Activated CD4-positive, alpha-beta T cell treated with anti-CD3 and anti-CD28 coated beads, Interleukin-2, amount 10 ng/mL, durations not matched to agents 7 days and 5 days (primary cell): Measurements from ENCODE around the gene FOXF2. TPM values are rescaled to one million over a fixed set of nuclear protein-coding genes. Genes with fewer than 3 reads are reported as not detected.

ENCODE experiments used
- CTCF ChIA-PET: fragments of 350-600 bp; sonication (Branson Sonifier 250); formaldehyde crosslinking; loops from one replicate; lab custom pipeline; 2021; ENCODE audit warnings: antibody characterized with exemption; lab: Charles Lee
- POLR2A ChIA-PET: fragments of 350-600 bp; sonication (Branson Sonifier 250); formaldehyde crosslinking; loops from one replicate; lab custom pipeline; 2021; ENCODE audit warnings: antibody characterized with exemption; lab: Charles Lee
- DNase-seq: peaks from one replicate; pipeline ENCODE4 v3.0.0-alpha.2; 2020
- H3K27ac Mint-ChIP-seq: one replicate; pipeline ENCODE4 v1.8.0; 2021; ENCODE audit warnings: mild to moderate bottlenecking, moderate library complexity, mixed read lengths
- H3K27me3 Mint-ChIP-seq: one replicate; pipeline ENCODE4 v1.8.0; 2021; ENCODE audit warnings: mixed read lengths
- H3K36me3 Mint-ChIP-seq: one replicate; pipeline ENCODE4 v1.8.0; 2021; ENCODE audit warnings: low read depth, mixed read lengths
- H3K4me1 Mint-ChIP-seq: one replicate; pipeline ENCODE4 v1.8.0; 2021; ENCODE audit warnings: mixed read lengths
- H3K4me3 Mint-ChIP-seq: one replicate; pipeline ENCODE4 v1.8.0; 2021; ENCODE audit warnings: mild to moderate bottlenecking, moderate library complexity, mixed read lengths
- H3K9me3 Mint-ChIP-seq: one replicate; pipeline ENCODE4 v1.8.0; 2021; ENCODE audit warnings: mixed read lengths
- total RNA-seq, 2 experiments: library from RNA; stranded (reverse); gene quantifications; one replicate each; pipeline ENCODE4 v1.2.3, GENCODE V29; 2021

The FOXF2 gene
- total RNA-seq, 2 experiments from 2014 or later, result not detected

DNA sequence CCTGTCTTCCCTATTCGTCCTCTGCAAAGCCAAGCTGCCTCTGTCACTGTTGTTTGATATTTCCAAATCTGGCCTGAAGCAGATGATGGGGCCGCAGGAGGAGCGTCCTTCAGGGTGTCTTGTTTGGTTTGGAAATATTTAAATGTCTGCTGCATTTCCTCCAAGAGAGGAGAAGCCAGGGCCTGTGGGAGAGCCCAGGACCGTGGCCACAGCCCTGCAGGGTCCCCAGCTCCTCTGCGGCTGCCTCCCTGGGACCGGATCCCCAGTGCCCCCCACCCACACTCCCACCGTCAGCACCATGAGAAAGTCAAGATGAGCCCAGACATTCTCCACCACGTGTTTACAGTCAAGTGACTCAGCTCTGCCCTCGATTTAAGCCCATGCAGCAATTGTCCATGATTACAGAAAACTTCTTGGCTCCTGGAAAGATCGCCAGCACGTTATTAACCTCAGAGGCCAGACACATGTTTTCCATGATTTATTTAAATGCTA lies 18.2 kb downstream of the FOXF2 start:
- no peak overlapping the region for H3K27ac Mint-ChIP-seq
- H3K4me1 Mint-ChIP-seq, result no peaks in the 10 kb centered on the region
- no peaks in the 10 kb centered on the region for H3K36me3 Mint-ChIP-seq
- no peak for DNase-seq
- H3K4me3 Mint-ChIP-seq, result no peak overlapping the region
- no peaks in the 10 kb centered on the region for H3K9me3 Mint-ChIP-seq
- CTCF ChIA-PET, result interaction anchor here (1.7 kb wide), 1 partner anchor 11 kb away, joined by 4 read pairs; no protein-coding TSS in a partner anchor
- H3K27me3 Mint-ChIP-seq, result peaks cover 10% of the 10 kb centered on the region
- POLR2A ChIA-PET, result no interaction called here

- H3K27ac Mint-ChIP-seq, result no peak overlapping the region
- H3K4me1 Mint-ChIP-seq, result no peaks in the 10 kb centered on the region
- no peaks in the 10 kb centered on the region for H3K36me3 Mint-ChIP-seq
- ChIA-PET POLR2A (no interaction called here), CTCF (no interaction called here)
- H3K9me3 Mint-ChIP-seq, result no peaks in the 10 kb centered on the region
- H3K27me3 Mint-ChIP-seq, result peaks cover 14% of the 10 kb centered on the region
- no peak overlapping the region for H3K4me3 Mint-ChIP-seq
- no peak for DNase-seq
These were observed 20.5 kb downstream of the FOXF2 start for GRCh38 chr6:1409774-1410465.

GRCh38 chr6:1412901-1413300 lies 23.5 kb downstream of the FOXF2 start:
- ChIA-PET POLR2A (no interaction called here), CTCF (interaction anchor here (0.7 kb wide), 1 partner anchor 700 kb away, joined by 3 read pairs; no protein-coding TSS in a partner anchor)
- H3K4me1 Mint-ChIP-seq, result no peaks in the 10 kb centered on the region
- H3K4me3 Mint-ChIP-seq, result no peak overlapping the region
- peaks cover 14% of the 10 kb centered on the region for H3K27me3 Mint-ChIP-seq
- no peak for DNase-seq
- no peaks in the 10 kb centered on the region for H3K9me3 Mint-ChIP-seq
- H3K27ac Mint-ChIP-seq, result no peak overlapping the region
- no peaks in the 10 kb centered on the region for H3K36me3 Mint-ChIP-seq

GRCh38 chr6:1415416-1416063 lies 26.2 kb downstream of the FOXF2 start:
- Mint-ChIP-seq H3K36me3 (no peaks in the 10 kb centered on the region), H3K27me3 (peaks cover 11% of the 10 kb centered on the region), H3K4me1 (no peaks in the 10 kb centered on the region), H3K4me3 (no peak overlapping the region), H3K27ac (no peak overlapping the region), H3K9me3 (peaks cover under 1% of the 10 kb centered on the region)
- ChIA-PET POLR2A (no interaction called here), CTCF (no interaction called here)
- no peak for DNase-seq

DNA sequence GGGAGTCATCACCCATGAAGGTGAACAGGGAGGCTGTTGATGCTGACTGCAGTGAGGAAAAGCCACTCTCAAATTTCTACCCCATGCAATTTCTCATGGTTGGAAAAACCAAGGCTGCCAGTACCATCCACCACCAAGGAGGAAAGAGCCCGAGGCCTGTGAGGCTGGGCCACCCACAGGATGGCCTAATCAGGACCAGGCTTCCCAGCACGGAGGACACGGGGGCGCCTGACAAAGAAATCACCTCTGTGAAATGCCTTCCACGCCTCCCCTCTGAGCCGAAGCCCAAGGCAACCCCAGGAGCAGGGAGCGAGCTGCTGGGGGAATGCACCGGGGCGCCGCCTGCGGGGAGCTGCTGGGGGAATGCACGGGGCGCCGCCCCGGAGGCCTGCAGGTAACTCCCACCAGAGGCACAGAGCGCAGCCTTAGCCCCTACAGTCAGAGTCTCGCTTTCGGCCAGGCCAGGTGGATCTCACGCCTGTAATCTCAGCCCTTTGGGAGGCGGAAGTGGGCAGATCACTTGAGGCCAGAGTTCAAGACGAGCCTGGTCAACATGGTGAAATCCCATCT lies 26.9 kb downstream of the FOXF2 start:
- Mint-ChIP-seq H3K36me3 (no peaks in the 10 kb centered on the region), H3K27me3 (peaks cover 19% of the 10 kb centered on the region), H3K27ac (no peak overlapping the region), H3K9me3 (peaks cover 5% of the 10 kb centered on the region), H3K4me1 (no peaks in the 10 kb centered on the region), H3K4me3 (no peak overlapping the region)
- POLR2A ChIA-PET, result no interaction called here
- DNase-seq, result no peak
- CTCF ChIA-PET, result no interaction called here

GRCh38 chr6:1416820-1417219 lies 27.4 kb downstream of the FOXF2 start:
- Mint-ChIP-seq H3K27me3 (peaks cover 19% of the 10 kb centered on the region), H3K4me3 (no peak overlapping the region), H3K4me1 (no peaks in the 10 kb centered on the region), H3K9me3 (peaks cover 5% of the 10 kb centered on the region), H3K36me3 (no peaks in the 10 kb centered on the region), H3K27ac (no peak overlapping the region)
- CTCF ChIA-PET, result no interaction called here
- POLR2A ChIA-PET, result no interaction called here
- no peak for DNase-seq

- H3K4me1 Mint-ChIP-seq, result no peaks in the 10 kb centered on the region
- no peak overlapping the region for H3K4me3 Mint-ChIP-seq
- H3K27ac Mint-ChIP-seq, result no peak overlapping the region
- DNase-seq, result no peak
- H3K36me3 Mint-ChIP-seq, result no peaks in the 10 kb centered on the region
- ChIA-PET CTCF (no interaction called here), POLR2A (no interaction called here)
- peaks cover 20% of the 10 kb centered on the region for H3K27me3 Mint-ChIP-seq
- H3K9me3 Mint-ChIP-seq, result peaks cover 5% of the 10 kb centered on the region
These were observed 28.3 kb downstream of the FOXF2 start for GRCh38 chr6:1417718-1418117.

DNA sequence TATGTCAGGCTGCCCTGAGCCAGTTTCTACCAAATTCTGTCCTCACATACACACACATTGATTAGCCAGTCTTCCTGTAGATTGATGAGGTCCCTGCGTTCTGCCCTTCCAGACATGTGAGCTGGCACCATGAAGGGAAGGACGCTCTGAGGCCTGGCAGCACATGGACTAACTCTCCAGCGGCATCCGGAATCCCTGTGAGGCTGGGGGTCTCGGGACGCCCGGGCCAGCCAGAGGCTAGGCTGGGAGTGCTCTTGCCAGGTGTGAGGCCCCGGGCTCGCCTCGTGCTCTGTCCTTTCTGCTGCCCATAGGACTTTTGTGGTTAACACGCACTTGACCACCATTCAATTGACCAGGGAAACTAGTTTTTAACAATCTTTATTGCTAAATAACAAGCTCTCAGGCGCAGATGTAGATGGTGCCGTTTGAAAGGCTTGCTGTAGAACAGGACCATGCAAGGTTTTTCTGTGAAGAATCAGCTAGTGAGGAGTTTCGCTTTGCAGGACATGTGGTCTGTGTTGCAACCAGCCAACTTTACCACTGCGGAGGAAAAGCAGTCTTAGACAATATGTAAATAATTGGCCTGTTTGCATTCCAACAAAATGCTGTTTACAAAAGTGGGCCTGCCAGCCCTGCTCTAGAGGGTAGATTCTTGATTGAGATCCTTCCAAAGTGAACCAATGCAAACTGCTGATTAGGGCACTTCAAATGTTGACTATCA lies 29.3 kb downstream of the FOXF2 start:
- Mint-ChIP-seq H3K4me3 (no peak overlapping the region), H3K27me3 (peaks cover 22% of the 10 kb centered on the region), H3K36me3 (no peaks in the 10 kb centered on the region), H3K4me1 (no peaks in the 10 kb centered on the region), H3K27ac (no peak overlapping the region), H3K9me3 (peaks cover 5% of the 10 kb centered on the region)
- DNase-seq, result no peak
- ChIA-PET CTCF (no interaction called here), POLR2A (no interaction called here)

DNA sequence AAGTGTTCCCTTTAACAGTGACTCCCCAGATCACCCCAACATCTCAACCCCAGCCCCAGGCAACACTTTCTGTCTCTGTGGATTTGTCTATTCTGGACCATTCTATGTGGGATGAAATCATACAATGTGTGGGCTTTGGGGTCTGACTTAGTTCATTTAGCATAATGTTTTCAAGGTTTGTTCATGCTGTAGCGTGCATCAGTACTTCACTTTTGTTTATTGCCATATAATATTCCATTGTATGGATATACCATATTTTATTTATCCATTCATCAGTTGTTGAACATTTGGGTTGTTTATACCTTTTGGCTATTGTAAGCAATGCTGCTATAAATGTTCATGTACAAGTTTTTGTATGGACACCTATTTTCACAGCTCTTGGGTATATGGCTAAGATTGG lies 31.0 kb downstream of the FOXF2 start:
- ChIA-PET CTCF (no interaction called here), POLR2A (no interaction called here)
- Mint-ChIP-seq H3K4me3 (no peak overlapping the region), H3K4me1 (peaks cover 2% of the 10 kb centered on the region), H3K27ac (no peak overlapping the region), H3K36me3 (no peaks in the 10 kb centered on the region), H3K9me3 (peaks cover 5% of the 10 kb centered on the region), H3K27me3 (peaks cover 26% of the 10 kb centered on the region)
- DNase-seq, result no peak

GRCh38 chr6:1422290-1422689 lies 32.9 kb downstream of the FOXF2 start:
- H3K27ac Mint-ChIP-seq, result no peak overlapping the region
- DNase-seq, result no peak
- H3K4me1 Mint-ChIP-seq, result peaks cover 2% of the 10 kb centered on the region
- H3K4me3 Mint-ChIP-seq, result no peak overlapping the region
- H3K9me3 Mint-ChIP-seq, result peaks cover 5% of the 10 kb centered on the region
- H3K27me3 Mint-ChIP-seq, result peaks cover 30% of the 10 kb centered on the region
- no peaks in the 10 kb centered on the region for H3K36me3 Mint-ChIP-seq
- ChIA-PET CTCF (no interaction called here), POLR2A (no interaction called here)

DNA sequence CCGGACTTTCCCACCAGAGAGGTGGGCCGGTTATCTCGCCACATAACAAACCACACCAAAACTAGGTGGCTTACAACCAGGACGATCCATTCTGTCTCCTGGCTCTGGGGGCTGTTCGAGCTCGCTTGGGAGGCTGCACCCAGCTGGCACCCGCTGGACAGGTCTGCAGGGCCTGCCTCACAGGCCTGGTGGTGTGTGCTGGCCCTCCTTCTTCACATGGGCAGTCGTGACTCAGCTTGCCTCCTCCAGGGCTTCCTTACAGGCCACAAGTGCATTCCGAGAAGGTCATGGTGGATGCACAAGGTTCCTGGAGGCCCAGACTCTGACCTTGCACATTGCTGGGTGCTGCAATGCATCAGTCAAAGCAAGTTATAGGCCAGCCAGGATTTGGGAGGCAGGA lies 34.2 kb downstream of the FOXF2 start:
- H3K4me1 Mint-ChIP-seq, result peaks cover 2% of the 10 kb centered on the region
- H3K36me3 Mint-ChIP-seq, result no peaks in the 10 kb centered on the region
- CTCF ChIA-PET, result no interaction called here
- H3K4me3 Mint-ChIP-seq, result no peak overlapping the region
- H3K27ac Mint-ChIP-seq, result no peak overlapping the region
- H3K27me3 Mint-ChIP-seq, result peaks cover 30% of the 10 kb centered on the region
- DNase-seq, result no peak
- peaks cover 5% of the 10 kb centered on the region for H3K9me3 Mint-ChIP-seq
- POLR2A ChIA-PET, result no interaction called here

- Mint-ChIP-seq H3K27ac (no peak overlapping the region), H3K4me3 (no peak overlapping the region), H3K36me3 (no peaks in the 10 kb centered on the region), H3K9me3 (peaks cover 5% of the 10 kb centered on the region), H3K27me3 (peaks cover 30% of the 10 kb centered on the region), H3K4me1 (peaks cover 2% of the 10 kb centered on the region)
- CTCF ChIA-PET, result interaction anchor here (0.7 kb wide), 1 partner anchor 107 kb away, joined by 3 read pairs; no protein-coding TSS in a partner anchor
- POLR2A ChIA-PET, result no interaction called here
- DNase-seq, result peak; percentile 15
These were observed 35.0 kb downstream of the FOXF2 start for GRCh38 chr6:1424306-1424927.
